ENCODE data around the gene TIPARP.
A peak's percentile ranks its signal among the peaks of the same experiment; 100 is the strongest.
"Not testable (repeated sequence)": the region's sequence is repeated elsewhere in the genome, so short reads cannot be mapped to it uniquely, and the experiment has no call there.

TIPARP gene

DNA sequence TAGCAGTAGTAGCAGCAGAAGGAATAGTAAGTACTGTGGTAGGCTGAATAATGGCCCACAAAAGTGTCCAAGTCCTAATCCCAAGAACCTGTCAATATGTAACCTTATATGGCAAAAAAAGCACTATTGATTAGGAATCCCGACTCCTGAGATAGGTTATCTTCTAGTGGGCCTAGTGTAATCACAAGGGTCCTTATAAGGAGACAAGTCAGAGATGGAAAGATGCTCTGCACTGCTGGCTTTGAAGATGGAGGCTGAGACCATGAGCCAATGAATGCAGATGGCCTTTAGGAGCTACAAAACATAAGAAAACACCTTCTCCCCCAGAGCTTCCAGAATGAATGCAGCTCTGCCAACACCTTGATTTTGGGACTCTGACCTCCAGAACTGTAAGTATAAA, 36.0 kb downstream of the TIPARP start:
- no peak overlapping the region for H2AK5ac ChIP-seq (ENCODE audit: low read length)
- H3K4me2 ChIP-seq (ENCODE audit: low read length) = no peak overlapping the region
- no peak overlapping the region for H3K56ac ChIP-seq (ENCODE audit: low read length)
- no peak overlapping the region for H2BK5ac ChIP-seq (ENCODE audit: low read length)
- no peaks in the 10 kb centered on the region for H3K79me1 ChIP-seq (ENCODE audit: low read length)
- no peak overlapping the region for H2BK15ac ChIP-seq (replicated peaks; ENCODE audit: low read depth)
- H3K27me3 ChIP-seq (ENCODE audit: insufficient read depth, low read length, poor library complexity) = no peaks in the 10 kb centered on the region
- WGBS (ENCODE audit: extremely low coverage, insufficient coverage, low lambda C conversion rate) = no CpG with 5 or more reads among the region's 1 CpG
- H2BK120ac ChIP-seq (ENCODE audit: low read depth, low read length) = no peak overlapping the region
- H3K4me3 ChIP-seq (ENCODE audit: low read length) = no peak overlapping the region
- H3K79me2 ChIP-seq (ENCODE audit: control insufficient read depth, insufficient read depth, low read length) = no peaks in the 10 kb centered on the region
- H3K4ac ChIP-seq (ENCODE audit: low read depth, low read length) = no peak overlapping the region
- no peak overlapping the region for H3K27ac ChIP-seq (ENCODE audit: low read depth, low read length)
- no peak overlapping the region for H4K5ac ChIP-seq (ENCODE audit: low read length)
- H3K36me3 ChIP-seq (ENCODE audit: control insufficient read depth, insufficient read depth, low read length) = no peaks in the 10 kb centered on the region
- DNase-seq = peak; percentile 54
- no peaks in the 10 kb centered on the region for H3K4me1 ChIP-seq (ENCODE audit: control insufficient read depth, low read depth, low read length)
- no peak overlapping the region for H4K8ac ChIP-seq (ENCODE audit: low read depth, low read length)
- H3K23ac ChIP-seq (ENCODE audit: low read length) = no peak overlapping the region
- H3K9ac ChIP-seq (ENCODE audit: low read length) = no peak overlapping the region
- H3K18ac ChIP-seq (ENCODE audit: low read length) = no peak overlapping the region

DNA sequence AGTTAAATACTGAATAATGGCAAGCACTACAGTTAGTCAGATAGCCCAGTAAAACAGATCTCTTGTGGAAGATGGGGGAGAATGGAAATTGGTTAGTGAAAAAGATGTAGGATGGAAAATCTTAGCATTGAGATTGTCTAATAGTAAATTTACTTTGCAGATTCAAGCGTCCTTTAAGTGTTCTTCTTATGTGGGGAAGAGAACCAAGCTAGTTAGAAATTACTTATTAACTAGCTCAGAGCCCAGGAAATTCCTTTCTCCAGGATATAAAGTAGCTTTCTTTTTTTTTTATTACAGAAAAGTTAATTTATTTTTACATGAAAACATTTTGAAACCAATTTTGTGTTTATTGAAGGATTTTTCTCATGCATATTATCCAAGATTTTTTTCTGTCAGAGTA, 36.7 kb downstream of the TIPARP start:
- Histone ChIP-seq H3K18ac (ENCODE audit: low read length) (no peak overlapping the region), H3K4me1 (ENCODE audit: control insufficient read depth, low read depth, low read length) (no peaks in the 10 kb centered on the region), H3K4ac (ENCODE audit: low read depth, low read length) (no peak overlapping the region), H2BK15ac (replicated peaks; ENCODE audit: low read depth) (no peak overlapping the region), H3K79me2 (ENCODE audit: control insufficient read depth, insufficient read depth, low read length) (no peaks in the 10 kb centered on the region), H3K4me2 (ENCODE audit: low read length) (no peak overlapping the region), H3K4me3 (ENCODE audit: low read length) (no peak overlapping the region), H3K9ac (ENCODE audit: low read length) (no peak overlapping the region), H4K5ac (ENCODE audit: low read length) (no peak overlapping the region), H3K56ac (ENCODE audit: low read length) (no peak overlapping the region), H2BK5ac (ENCODE audit: low read length) (no peak overlapping the region), H3K79me1 (ENCODE audit: low read length) (no peaks in the 10 kb centered on the region), H3K27ac (ENCODE audit: low read depth, low read length) (no peak overlapping the region), H3K27me3 (ENCODE audit: insufficient read depth, low read length, poor library complexity) (no peaks in the 10 kb centered on the region), H2AK5ac (ENCODE audit: low read length) (no peak overlapping the region), H2BK120ac (ENCODE audit: low read depth, low read length) (no peak overlapping the region), H3K23ac (ENCODE audit: low read length) (no peak overlapping the region), H3K36me3 (ENCODE audit: control insufficient read depth, insufficient read depth, low read length) (no peaks in the 10 kb centered on the region), H4K8ac (ENCODE audit: low read depth, low read length) (no peak overlapping the region)
- no peak for DNase-seq
- no CpG with 5 or more reads among the region's 1 CpG for WGBS (ENCODE audit: extremely low coverage, insufficient coverage, low lambda C conversion rate)

DNA sequence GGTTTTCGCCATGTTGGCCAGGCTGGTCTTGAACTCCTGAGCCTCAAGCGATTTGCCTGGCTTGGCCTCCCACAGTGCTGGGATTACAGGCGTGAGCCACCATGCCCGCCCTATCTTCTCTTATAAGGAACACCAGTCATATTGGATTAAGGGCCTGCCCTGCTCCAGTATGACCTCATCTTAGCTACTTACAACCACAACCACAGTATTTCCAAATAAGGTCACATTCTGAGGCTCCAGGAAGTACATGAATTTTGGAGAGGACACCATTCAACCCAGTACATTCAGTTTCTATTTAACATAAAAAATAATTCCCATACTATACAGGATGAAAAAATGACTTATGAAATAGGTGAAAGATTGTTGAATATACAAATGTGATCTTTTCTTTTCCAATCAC, 37.6 kb downstream of the TIPARP start:
- not testable (repeated sequence) for H3K4me2 ChIP-seq (ENCODE audit: low read length)

DNA sequence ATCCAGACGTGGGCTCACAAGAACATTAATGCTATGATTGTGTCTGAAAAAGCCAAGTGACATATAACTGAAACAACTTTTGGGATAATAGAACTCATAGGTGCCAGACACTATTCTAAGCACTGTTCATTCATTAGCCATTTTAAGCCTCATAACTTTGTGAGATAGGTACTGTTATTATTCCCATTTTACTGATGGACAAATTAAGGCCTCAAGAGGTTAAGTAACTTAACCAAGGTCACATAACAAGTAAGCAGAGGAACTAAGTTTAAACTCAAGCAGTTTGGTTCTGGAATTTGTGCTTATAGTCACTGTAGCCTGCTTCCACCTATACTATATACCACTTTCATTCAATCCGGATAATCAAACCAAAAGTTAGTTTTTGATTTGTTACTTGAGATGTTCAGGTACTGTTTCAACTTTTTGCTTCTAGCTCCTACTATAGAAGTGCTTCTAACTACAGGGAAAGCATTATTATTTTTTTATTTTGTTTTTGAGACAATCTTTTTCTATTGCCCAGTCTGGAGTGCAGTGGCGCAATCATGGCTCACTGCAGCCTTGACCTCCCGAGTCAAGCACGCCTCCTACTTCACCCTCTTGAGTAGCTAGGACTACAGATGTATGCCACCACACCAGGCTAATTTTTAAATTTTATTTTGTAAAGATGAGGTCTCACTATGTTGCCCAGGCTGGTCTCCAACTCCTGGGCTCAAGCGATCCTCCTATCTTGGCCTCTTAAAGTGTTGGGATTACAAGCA, 41.9 kb downstream of the TIPARP start:
- H3K27me3 ChIP-seq (ENCODE audit: insufficient read depth, low read length, poor library complexity) = no peaks in the 10 kb centered on the region
- H4K8ac ChIP-seq (ENCODE audit: low read depth, low read length) = no peak overlapping the region
- no peaks in the 10 kb centered on the region for H3K79me2 ChIP-seq (ENCODE audit: control insufficient read depth, insufficient read depth, low read length)
- no peak overlapping the region for H2BK15ac ChIP-seq (replicated peaks; ENCODE audit: low read depth)
- H3K56ac ChIP-seq (ENCODE audit: low read length) = no peak overlapping the region
- DNase-seq = no peak
- H3K4me3 ChIP-seq (ENCODE audit: low read length) = no peak overlapping the region
- H3K23ac ChIP-seq (ENCODE audit: low read length) = no peak overlapping the region
- no peak overlapping the region for H3K18ac ChIP-seq (ENCODE audit: low read length)
- H3K4ac ChIP-seq (ENCODE audit: low read depth, low read length) = no peak overlapping the region
- no CpG with 5 or more reads among the region's 6 CpGs for WGBS (ENCODE audit: extremely low coverage, insufficient coverage, low lambda C conversion rate)
- H3K79me1 ChIP-seq (ENCODE audit: low read length) = no peaks in the 10 kb centered on the region
- H3K4me2 ChIP-seq (ENCODE audit: low read length) = no peak overlapping the region
- no peak overlapping the region for H2BK120ac ChIP-seq (ENCODE audit: low read depth, low read length)
- no peak overlapping the region for H3K27ac ChIP-seq (ENCODE audit: low read depth, low read length)
- no peak overlapping the region for H2BK5ac ChIP-seq (ENCODE audit: low read length)
- H3K9ac ChIP-seq (ENCODE audit: low read length) = no peak overlapping the region
- no peak overlapping the region for H2AK5ac ChIP-seq (ENCODE audit: low read length)
- no peak overlapping the region for H4K5ac ChIP-seq (ENCODE audit: low read length)
- H3K36me3 ChIP-seq (ENCODE audit: control insufficient read depth, insufficient read depth, low read length) = no peaks in the 10 kb centered on the region
- H3K4me1 ChIP-seq (ENCODE audit: control insufficient read depth, low read depth, low read length) = peaks cover 4% of the 10 kb centered on the region

More for the DNA sequence above, 37.6 kb downstream of the TIPARP start:
- H3K27ac ChIP-seq (ENCODE audit: low read depth, low read length); H2BK15ac ChIP-seq (replicated peaks; ENCODE audit: low read depth); H3K79me2 ChIP-seq (ENCODE audit: control insufficient read depth, insufficient read depth, low read length); H3K23ac ChIP-seq (ENCODE audit: low read length); H4K8ac ChIP-seq (ENCODE audit: low read depth, low read length); H3K79me1 ChIP-seq (ENCODE audit: low read length); H2AK5ac ChIP-seq (ENCODE audit: low read length); H3K18ac ChIP-seq (ENCODE audit: low read length); H2BK5ac ChIP-seq (ENCODE audit: low read length); H3K9ac ChIP-seq (ENCODE audit: low read length); H4K5ac ChIP-seq (ENCODE audit: low read length); H3K36me3 ChIP-seq (ENCODE audit: control insufficient read depth, insufficient read depth, low read length); H3K4me3 ChIP-seq (ENCODE audit: low read length); H3K56ac ChIP-seq (ENCODE audit: low read length); H3K27me3 ChIP-seq (ENCODE audit: insufficient read depth, low read length, poor library complexity); H3K4me1 ChIP-seq (ENCODE audit: control insufficient read depth, low read depth, low read length); H3K4ac ChIP-seq (ENCODE audit: low read depth, low read length); H2BK120ac ChIP-seq (ENCODE audit: low read depth, low read length): not testable (repeated sequence)
- WGBS (ENCODE audit: extremely low coverage, insufficient coverage, low lambda C conversion rate) = no CpG with 5 or more reads among the region's 4 CpGs
- peak; percentile 37 for DNase-seq

DNA sequence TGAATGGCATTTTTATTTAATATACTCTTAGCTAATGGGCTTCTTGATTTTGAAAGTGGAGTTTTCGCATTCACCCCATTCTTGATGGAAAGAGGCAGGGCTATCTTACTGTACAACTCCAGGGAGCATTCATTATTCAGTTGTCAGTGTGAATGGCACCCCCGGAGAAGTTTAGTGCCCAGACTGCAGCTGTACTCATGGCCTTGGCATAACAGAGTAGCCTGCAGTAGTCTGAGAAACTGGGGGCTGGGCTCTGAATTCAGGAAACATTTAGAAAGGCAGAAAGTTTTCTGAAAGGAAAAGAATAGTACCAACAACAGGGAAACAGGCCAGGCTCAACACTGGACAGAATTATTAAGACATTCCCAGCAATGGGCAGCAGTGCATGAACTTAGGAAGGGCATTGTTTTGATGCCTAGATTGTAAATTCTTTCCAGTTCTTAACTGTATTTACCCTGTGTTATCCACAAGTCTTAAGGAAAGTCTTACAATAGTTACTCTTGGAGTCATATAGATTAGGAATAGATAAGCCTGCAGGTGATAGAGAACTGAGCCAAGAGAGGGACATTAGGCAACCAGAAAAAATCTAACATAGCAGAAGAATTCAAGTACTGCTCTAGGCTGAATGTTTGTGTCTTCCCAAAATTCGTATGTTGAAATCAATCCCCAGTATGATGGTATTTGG, 44.4 kb downstream of the TIPARP start:
- Histone ChIP-seq H3K56ac (ENCODE audit: low read length) (no peak overlapping the region), H2BK5ac (ENCODE audit: low read length) (peak overlapping the region; percentile 61), H3K23ac (ENCODE audit: low read length) (no peak overlapping the region), H3K4me1 (ENCODE audit: control insufficient read depth, low read depth, low read length) (peaks cover 7% of the 10 kb centered on the region), H2AK5ac (ENCODE audit: low read length) (no peak overlapping the region), H4K8ac (ENCODE audit: low read depth, low read length) (no peak overlapping the region), H3K36me3 (ENCODE audit: control insufficient read depth, insufficient read depth, low read length) (no peaks in the 10 kb centered on the region), H2BK15ac (replicated peaks; ENCODE audit: low read depth) (no peak overlapping the region), H3K4ac (ENCODE audit: low read depth, low read length) (peak overlapping the region; percentile 71), H4K5ac (ENCODE audit: low read length) (peak overlapping the region; percentile 26), H3K18ac (ENCODE audit: low read length) (peak overlapping the region; percentile 97), H3K9ac (ENCODE audit: low read length) (no peak overlapping the region), H3K79me2 (ENCODE audit: control insufficient read depth, insufficient read depth, low read length) (no peaks in the 10 kb centered on the region), H2BK120ac (ENCODE audit: low read depth, low read length) (peak overlapping the region; percentile 78), H3K27ac (ENCODE audit: low read depth, low read length) (peak overlapping the region; percentile 82), H3K4me2 (ENCODE audit: low read length) (no peak overlapping the region), H3K79me1 (ENCODE audit: low read length) (no peaks in the 10 kb centered on the region), H3K4me3 (ENCODE audit: low read length) (no peak overlapping the region), H3K27me3 (ENCODE audit: insufficient read depth, low read length, poor library complexity) (no peaks in the 10 kb centered on the region)
- DNase-seq = peak; percentile 88
- WGBS (ENCODE audit: extremely low coverage, insufficient coverage, low lambda C conversion rate) = no CpG with 5 or more reads among the region's 3 CpGs

All from mesendoderm (in vitro differentiated cells).